ENCODE data around the gene ASAH2B. TPM values are rescaled to one million over a fixed set of nuclear protein-coding genes. Genes with fewer than 3 reads are reported as not detected.

ASAH2B gene
- total and polyA plus RNA-seq, 9 donors: 2.9 to 5.8 (median 3.5) TPM

GRCh38 chr10:50794490-50794889 lies 54.8 kb downstream of the ASAH2B start:
- no peaks in the 10 kb centered on the region for H3K27me3 ChIP-seq (ENCODE audit: control insufficient read depth, insufficient read depth, low read length)
- H3K9me3 ChIP-seq (replicated peaks; ENCODE audit: control insufficient read depth, low read depth, low read length): no peaks in the 10 kb centered on the region
- DNase-seq: no peak
- H3K27ac ChIP-seq (ENCODE audit: low read length): no peak overlapping the region
- H3K36me3 ChIP-seq (ENCODE audit: control insufficient read depth, insufficient read depth, low read length): no peaks in the 10 kb centered on the region
- H3K4me1 ChIP-seq (ENCODE audit: control insufficient read depth, insufficient read depth, low read length): no peaks in the 10 kb centered on the region
- H3K4me3 ChIP-seq (ENCODE audit: low read length): no peak overlapping the region

- H3K27me3 ChIP-seq (ENCODE audit: control insufficient read depth, insufficient read depth, low read length): no peaks in the 10 kb centered on the region
- no peak for DNase-seq
- H3K4me3 ChIP-seq (ENCODE audit: low read length): no peak overlapping the region
- no peak overlapping the region for H3K27ac ChIP-seq (ENCODE audit: low read length)
- no peaks in the 10 kb centered on the region for H3K36me3 ChIP-seq (ENCODE audit: control insufficient read depth, insufficient read depth, low read length)
- H3K9me3 ChIP-seq (replicated peaks; ENCODE audit: control insufficient read depth, low read depth, low read length): no peaks in the 10 kb centered on the region
- WGBS (ENCODE audit: insufficient coverage): no CpG with 5 or more reads among the region's 1 CpG
- H3K4me1 ChIP-seq (ENCODE audit: control insufficient read depth, insufficient read depth, low read length): no peaks in the 10 kb centered on the region
Measured at GRCh38 chr10:50796693-50797092, 57.0 kb downstream of the ASAH2B start.

GRCh38 chr10:50798297-50798696 lies 58.6 kb downstream of the ASAH2B start:
- H3K4me3 ChIP-seq (ENCODE audit: low read length): no peak overlapping the region
- H3K4me1 ChIP-seq (ENCODE audit: control insufficient read depth, insufficient read depth, low read length): no peaks in the 10 kb centered on the region
- no peaks in the 10 kb centered on the region for H3K36me3 ChIP-seq (ENCODE audit: control insufficient read depth, insufficient read depth, low read length)
- no peak for DNase-seq
- H3K27me3 ChIP-seq (ENCODE audit: control insufficient read depth, insufficient read depth, low read length): no peaks in the 10 kb centered on the region
- no CpG with 5 or more reads among the region's 3 CpGs for WGBS (ENCODE audit: insufficient coverage)
- no peak overlapping the region for H3K27ac ChIP-seq (ENCODE audit: low read length)
- no peaks in the 10 kb centered on the region for H3K9me3 ChIP-seq (replicated peaks; ENCODE audit: control insufficient read depth, low read depth, low read length)

GRCh38 chr10:50799595-50799994 lies 59.9 kb downstream of the ASAH2B start:
- Histone ChIP-seq H3K4me1 (ENCODE audit: control insufficient read depth, insufficient read depth, low read length) (no peaks in the 10 kb centered on the region), H3K36me3 (ENCODE audit: control insufficient read depth, insufficient read depth, low read length) (no peaks in the 10 kb centered on the region), H3K4me3 (ENCODE audit: low read length) (no peak overlapping the region), H3K27me3 (ENCODE audit: control insufficient read depth, insufficient read depth, low read length) (no peaks in the 10 kb centered on the region), H3K9me3 (replicated peaks; ENCODE audit: control insufficient read depth, low read depth, low read length) (no peaks in the 10 kb centered on the region), H3K27ac (ENCODE audit: low read length) (no peak overlapping the region)
- no CpG with 5 or more reads among the region's 1 CpG for WGBS (ENCODE audit: insufficient coverage)
- no peak for DNase-seq

GRCh38 chr10:50805981-50806622 lies 66.4 kb downstream of the ASAH2B start:
- 30% methylated on average over 1 of the region's 2 CpGs for WGBS (ENCODE audit: insufficient coverage)
- DNase-seq: no peak
- Histone ChIP-seq H3K27me3 (ENCODE audit: control insufficient read depth, insufficient read depth, low read length) (no peaks in the 10 kb centered on the region), H3K36me3 (ENCODE audit: control insufficient read depth, insufficient read depth, low read length) (no peaks in the 10 kb centered on the region), H3K4me1 (ENCODE audit: control insufficient read depth, insufficient read depth, low read length) (no peaks in the 10 kb centered on the region), H3K27ac (ENCODE audit: low read length) (no peak overlapping the region), H3K4me3 (ENCODE audit: low read length) (no peak overlapping the region), H3K9me3 (replicated peaks; ENCODE audit: control insufficient read depth, low read depth, low read length) (no peaks in the 10 kb centered on the region)

- H3K27me3 ChIP-seq (ENCODE audit: control insufficient read depth, insufficient read depth, low read length): no peaks in the 10 kb centered on the region
- H3K4me3 ChIP-seq (ENCODE audit: low read length): no peak overlapping the region
- WGBS (ENCODE audit: insufficient coverage): 33% methylated on average over 1 of the region's 1 CpG
- H3K36me3 ChIP-seq (ENCODE audit: control insufficient read depth, insufficient read depth, low read length): no peaks in the 10 kb centered on the region
- no peak overlapping the region for H3K27ac ChIP-seq (ENCODE audit: low read length)
- H3K9me3 ChIP-seq (replicated peaks; ENCODE audit: control insufficient read depth, low read depth, low read length): no peaks in the 10 kb centered on the region
- H3K4me1 ChIP-seq (ENCODE audit: control insufficient read depth, insufficient read depth, low read length): no peaks in the 10 kb centered on the region
- DNase-seq: no peak
Measured at GRCh38 chr10:50807851-50808776, 68.4 kb downstream of the ASAH2B start.

Other genes starting within 250 kb of the ASAH2B start
- gene SGMS1, start 116.0 kb upstream of the ASAH2B start, total RNA-seq: 30.5 TPM
- gene SGMS1, start 116.0 kb upstream of the ASAH2B start, polyA plus RNA-seq (ENCODE audit: insufficient read depth in 1 of 8, insufficient read length in 8 of 8, low replicate concordance in 1 of 8): 10 to 100 TPM; 18.2 to 30.5 (median 22.6) TPM
- not detected for gene A1CF, start 145.7 kb downstream of the ASAH2B start, total RNA-seq
- gene A1CF, start 145.7 kb downstream of the ASAH2B start, polyA plus RNA-seq (ENCODE audit: insufficient read depth in 1 of 8, insufficient read length in 8 of 8, low replicate concordance in 1 of 8): 1 to 10 TPM in 1 of 8 donors, under 1 TPM in 4, not detected in 3; 0.01 to 2.4 (median 0.11) TPM

Measured in muscle of leg (tissue), 11 donors.